Measurements from ENCODE around the gene CAMTA1.

GRCh38 chr1:6967431-6968111 lies 182.3 kb downstream of the CAMTA1 start:
- TF ChIP-seq CTCF (tag by site-specific recombination; IDR thresholded peaks at IDR 0.05) = no peak
- no peak for TF ChIP-seq ZNF558 (tag by site-specific recombination; IDR thresholded peaks at IDR 0.05)
- TF ChIP-seq, protein P1, sequence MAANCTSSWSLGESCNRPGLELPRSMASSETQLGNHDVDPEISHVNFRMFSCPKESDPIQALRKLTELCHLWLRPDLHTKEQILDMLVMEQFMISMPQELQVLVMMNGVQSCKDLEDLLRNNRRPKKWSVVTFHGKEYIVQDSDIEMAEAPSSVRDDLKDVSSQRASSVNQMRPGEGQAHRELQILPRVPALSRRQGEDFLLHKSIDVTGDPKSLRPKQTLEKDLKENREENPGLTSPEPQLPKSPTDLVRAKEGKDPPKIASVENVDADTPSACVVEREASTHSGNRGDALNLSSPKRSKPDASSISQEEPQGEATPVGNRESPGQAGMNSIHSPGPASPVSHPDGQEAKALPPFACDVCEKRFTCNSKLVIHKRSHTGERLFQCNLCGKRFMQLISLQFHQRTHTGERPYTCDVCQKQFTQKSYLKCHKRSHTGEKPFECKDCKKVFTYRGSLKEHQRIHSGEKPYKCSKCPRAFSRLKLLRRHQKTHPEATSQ (tag by site-specific recombination; IDR thresholded peaks at IDR 0.05) = no peak
- TF ChIP-seq ZNF274 (IDR thresholded peaks at IDR 0.05; ENCODE audit: low read length) = no peak
- TF ChIP-seq ZNF274 (tag by site-specific recombination; IDR thresholded peaks at IDR 0.05; ENCODE audit: borderline replicate concordance) = no peak
- TF ChIP-seq, protein P2, sequence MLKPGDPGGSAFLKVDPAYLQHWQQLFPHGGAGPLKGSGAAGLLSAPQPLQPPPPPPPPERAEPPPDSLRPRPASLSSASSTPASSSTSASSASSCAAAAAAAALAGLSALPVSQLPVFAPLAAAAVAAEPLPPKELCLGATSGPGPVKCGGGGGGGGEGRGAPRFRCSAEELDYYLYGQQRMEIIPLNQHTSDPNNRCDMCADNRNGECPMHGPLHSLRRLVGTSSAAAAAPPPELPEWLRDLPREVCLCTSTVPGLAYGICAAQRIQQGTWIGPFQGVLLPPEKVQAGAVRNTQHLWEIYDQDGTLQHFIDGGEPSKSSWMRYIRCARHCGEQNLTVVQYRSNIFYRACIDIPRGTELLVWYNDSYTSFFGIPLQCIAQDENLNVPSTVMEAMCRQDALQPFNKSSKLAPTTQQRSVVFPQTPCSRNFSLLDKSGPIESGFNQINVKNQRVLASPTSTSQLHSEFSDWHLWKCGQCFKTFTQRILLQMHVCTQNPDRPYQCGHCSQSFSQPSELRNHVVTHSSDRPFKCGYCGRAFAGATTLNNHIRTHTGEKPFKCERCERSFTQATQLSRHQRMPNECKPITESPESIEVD (tag by site-specific recombination; IDR thresholded peaks at IDR 0.05) = no peak
- TF ChIP-seq SP3 (tag by site-specific recombination; IDR thresholded peaks at IDR 0.05) = no peak
- no peak for TF ChIP-seq KLF9 (tag by site-specific recombination; IDR thresholded peaks at IDR 0.05; ENCODE audit: low read depth)
- TF ChIP-seq, protein P3, sequence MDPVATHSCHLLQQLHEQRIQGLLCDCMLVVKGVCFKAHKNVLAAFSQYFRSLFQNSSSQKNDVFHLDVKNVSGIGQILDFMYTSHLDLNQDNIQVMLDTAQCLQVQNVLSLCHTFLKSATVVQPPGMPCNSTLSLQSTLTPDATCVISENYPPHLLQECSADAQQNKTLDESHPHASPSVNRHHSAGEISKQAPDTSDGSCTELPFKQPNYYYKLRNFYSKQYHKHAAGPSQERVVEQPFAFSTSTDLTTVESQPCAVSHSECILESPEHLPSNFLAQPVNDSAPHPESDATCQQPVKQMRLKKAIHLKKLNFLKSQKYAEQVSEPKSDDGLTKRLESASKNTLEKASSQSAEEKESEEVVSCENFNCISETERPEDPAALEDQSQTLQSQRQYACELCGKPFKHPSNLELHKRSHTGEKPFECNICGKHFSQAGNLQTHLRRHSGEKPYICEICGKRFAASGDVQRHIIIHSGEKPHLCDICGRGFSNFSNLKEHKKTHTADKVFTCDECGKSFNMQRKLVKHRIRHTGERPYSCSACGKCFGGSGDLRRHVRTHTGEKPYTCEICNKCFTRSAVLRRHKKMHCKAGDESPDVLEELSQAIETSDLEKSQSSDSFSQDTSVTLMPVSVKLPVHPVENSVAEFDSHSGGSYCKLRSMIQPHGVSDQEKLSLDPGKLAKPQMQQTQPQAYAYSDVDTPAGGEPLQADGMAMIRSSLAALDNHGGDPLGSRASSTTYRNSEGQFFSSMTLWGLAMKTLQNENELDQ (tag by site-specific recombination; IDR thresholded peaks at IDR 0.05; ENCODE audit: low read depth) = no peak
- TF ChIP-seq ZNF664 (tag by site-specific recombination; IDR thresholded peaks at IDR 0.05) = no peak
- TF ChIP-seq ZBTB10 (tag by site-specific recombination; IDR thresholded peaks at IDR 0.05) = no peak
- TF ChIP-seq INSM2 (tag by site-specific recombination; IDR thresholded peaks at IDR 0.05) = no peak
- no peak for TF ChIP-seq ZBTB20 (tag by site-specific recombination; IDR thresholded peaks at IDR 0.05)

All from HEK293 (cell line).